AG09319 (cell line): ENCODE measurements around the gene SLCO2A1.

Experiments
- DNase-seq: peaks from one replicate; pipeline ENCODE4 v3.0.0-alpha.2; 2010; ENCODE audit warnings: low read depth; ENCODE audit errors: extremely low read depth
- CTCF ChIP-seq: IDR thresholded peaks from 2 replicates; pipeline ENCODE4 v1.5.1; 2011; ENCODE audit warnings: low read depth, mild to moderate bottlenecking, inconsistent platforms, low read length, moderate library complexity

The SLCO2A1 gene

GRCh38 chr3:133984975-133985374 lies 44.8 kb downstream of the SLCO2A1 start:
- DNase-seq, result no peak
- no peak for TF ChIP-seq CTCF

GRCh38 chr3:133983576-133984560 lies 45.9 kb downstream of the SLCO2A1 start:
- TF ChIP-seq CTCF, result no peak
- no peak for DNase-seq

GRCh38 chr3:133983126-133983525 lies 46.6 kb downstream of the SLCO2A1 start:
- TF ChIP-seq CTCF, result no peak
- DNase-seq, result no peak

- DNase-seq, result no peak
- TF ChIP-seq CTCF, result no peak
Observed at GRCh38 chr3:133980550-133980949, 49.2 kb downstream of the SLCO2A1 start.

- no peak for DNase-seq
Observed at GRCh38 chr3:133980035-133980434, 49.7 kb downstream of the SLCO2A1 start.

GRCh38 chr3:133979553-133979952 lies 50.2 kb downstream of the SLCO2A1 start:
- no peak for TF ChIP-seq CTCF
- DNase-seq, result no peak

More at GRCh38 chr3:133980035-133980434, 49.7 kb downstream of the SLCO2A1 start:
- TF ChIP-seq CTCF, result no peak

GRCh38 chr3:133977568-133977967 lies 52.2 kb downstream of the SLCO2A1 start:
- TF ChIP-seq CTCF, result no peak
- DNase-seq, result no peak
